Uterus (tissue), 2 donors: ENCODE data around the gene HIPK1.

Experiments used
- POLR2A ChIP-seq, 2 donors: fragments of 450-650 bp; IDR thresholded peaks; one replicate each; pipeline ENCODE4 v1.6.1; 2016; ENCODE audit warnings: antibody characterized with exemption in 2 of 2, mild to moderate bottlenecking in 1 of 2, moderate library complexity in 1 of 2
- TF ChIP-seq, protein P1 (sequence below), 4 experiments: fragments of 200-600 bp in 2 of 4; fragments of 450-650 bp in 2 of 4; sonication (generic) in 2 of 4; IDR thresholded peaks; one replicate each; pipeline ENCODE4 v1.5.1; 2016 to 2019; ENCODE audit warnings: antibody characterized with exemption in 4 of 4, mild to moderate bottlenecking in 2 of 4, moderate library complexity in 1 of 4

GRCh38 chr1:113938192-113938591, 9.1 kb downstream of the HIPK1 start:
- TF ChIP-seq, protein P1, sequence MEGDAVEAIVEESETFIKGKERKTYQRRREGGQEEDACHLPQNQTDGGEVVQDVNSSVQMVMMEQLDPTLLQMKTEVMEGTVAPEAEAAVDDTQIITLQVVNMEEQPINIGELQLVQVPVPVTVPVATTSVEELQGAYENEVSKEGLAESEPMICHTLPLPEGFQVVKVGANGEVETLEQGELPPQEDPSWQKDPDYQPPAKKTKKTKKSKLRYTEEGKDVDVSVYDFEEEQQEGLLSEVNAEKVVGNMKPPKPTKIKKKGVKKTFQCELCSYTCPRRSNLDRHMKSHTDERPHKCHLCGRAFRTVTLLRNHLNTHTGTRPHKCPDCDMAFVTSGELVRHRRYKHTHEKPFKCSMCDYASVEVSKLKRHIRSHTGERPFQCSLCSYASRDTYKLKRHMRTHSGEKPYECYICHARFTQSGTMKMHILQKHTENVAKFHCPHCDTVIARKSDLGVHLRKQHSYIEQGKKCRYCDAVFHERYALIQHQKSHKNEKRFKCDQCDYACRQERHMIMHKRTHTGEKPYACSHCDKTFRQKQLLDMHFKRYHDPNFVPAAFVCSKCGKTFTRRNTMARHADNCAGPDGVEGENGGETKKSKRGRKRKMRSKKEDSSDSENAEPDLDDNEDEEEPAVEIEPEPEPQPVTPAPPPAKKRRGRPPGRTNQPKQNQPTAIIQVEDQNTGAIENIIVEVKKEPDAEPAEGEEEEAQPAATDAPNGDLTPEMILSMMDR (IDR thresholded peaks at IDR 0.05): no peak
- TF ChIP-seq POLR2A (IDR thresholded peaks at IDR 0.05): no peak
